ENCODE measurements around the gene NHEJ1. TPM values are rescaled to one million over a fixed set of nuclear protein-coding genes. Genes with fewer than 3 reads are reported as not detected.
A peak's percentile ranks its signal among the peaks of the same experiment; 100 is the strongest.

NHEJ1 gene
- total and polyA plus RNA-seq, 7 experiments from 2014 or later: 11.4 to 32.7 (median 18.5) TPM

GRCh38 chr2:219056176-219056895 is 104.3 kb downstream of the NHEJ1 start:
- no peaks in the 10 kb centered on the region for H3K9me3 Mint-ChIP-seq
- H3K36me3 Mint-ChIP-seq: peaks cover 0 to 5% (median 0%) of the 10 kb centered on the region in 5 donors
- ChIA-PET POLR2A (no interaction called here), CTCF (interaction anchor here (4.9 kb wide), 1 partner anchor 63 kb away, joined by 29 read pairs; no protein-coding TSS in a partner anchor)
- H3K27me3 Mint-ChIP-seq: peaks cover 42 to 62% (median 44%) of the 10 kb centered on the region in 5 donors
- ATAC-seq (no peak), DNase-seq (no peak)
- Histone ChIP-seq H3K27me3 (ENCODE audit: control insufficient read depth in 2 of 2, insufficient read depth in 2 of 2, low read length in 2 of 2) (peaks cover 7 to 15% of the 10 kb centered on the region in 2 donors), H3K36me3 (ENCODE audit: control insufficient read depth in 2 of 3, insufficient read depth in 3 of 3, low read length in 3 of 3) (no peaks in the 10 kb centered on the region), H3K27ac (ENCODE audit: low read depth, low read length) (no peak overlapping the region), H3K4me1 (ENCODE audit: control insufficient read depth in 2 of 2, insufficient read depth in 2 of 2, low read length in 2 of 2) (peaks cover 3 to 27% of the 10 kb centered on the region in 2 donors), H3K9me3 (ENCODE audit: control insufficient read depth in 2 of 3, low read length in 3 of 3) (no peaks in the 10 kb centered on the region), H3K4me3 (ENCODE audit: low read length) (no peak overlapping the region)
- peaks cover 7 to 20% (median 12%) of the 10 kb centered on the region in 7 donors for H3K4me1 Mint-ChIP-seq
- intact Hi-C loops (cut with micrococcal nuclease): loop anchor here in 1 of 2 donors (5.0 kb wide), 3 partner anchors 46 to 74 kb away; no protein-coding TSS in a partner anchor
- H3K27ac Mint-ChIP-seq: no peak overlapping the region
- peak overlapping the region in 3 of 10 donors; percentile 0 to 42 (median 9) for H3K4me3 Mint-ChIP-seq

GRCh38 chr2:219054956-219055903 is 105.4 kb downstream of the NHEJ1 start:
- ATAC-seq: no peak
- no peaks in the 10 kb centered on the region for H3K9me3 ChIP-seq (ENCODE audit: control insufficient read depth in 2 of 3, low read length in 3 of 3)
- Mint-ChIP-seq H3K9me3 (peaks cover 0 to 2% (median 0%) of the 10 kb centered on the region in 11 donors), H3K4me1 (peaks cover 7 to 20% (median 11%) of the 10 kb centered on the region in 7 donors), H3K4me3 (no peak overlapping the region), H3K27me3 (peaks cover 45 to 70% (median 51%) of the 10 kb centered on the region in 5 donors), H3K27ac (no peak overlapping the region), H3K36me3 (peaks cover 0 to 5% (median 0%) of the 10 kb centered on the region in 5 donors)
- ChIA-PET CTCF (interaction anchor here (4.9 kb wide), 1 partner anchor 64 kb away, joined by 29 read pairs; no protein-coding TSS in a partner anchor), POLR2A (no interaction called here)
- H3K27me3 ChIP-seq (ENCODE audit: control insufficient read depth in 2 of 2, insufficient read depth in 2 of 2, low read length in 2 of 2): peaks cover 7 to 12% of the 10 kb centered on the region in 2 donors
- DNase-seq: no peak
- intact Hi-C loops (cut with micrococcal nuclease): loop anchor here in 1 of 2 donors (5.0 kb wide), 3 partner anchors 47 to 73 kb away; no protein-coding TSS in a partner anchor
- H3K4me3 ChIP-seq (ENCODE audit: low read length): no peak overlapping the region
- peaks cover 3 to 26% of the 10 kb centered on the region in 2 donors for H3K4me1 ChIP-seq (ENCODE audit: control insufficient read depth in 2 of 2, insufficient read depth in 2 of 2, low read length in 2 of 2)
- H3K36me3 ChIP-seq (ENCODE audit: control insufficient read depth in 2 of 3, insufficient read depth in 3 of 3, low read length in 3 of 3): no peaks in the 10 kb centered on the region
- no peak overlapping the region for H3K27ac ChIP-seq (ENCODE audit: low read depth, low read length)

GRCh38 chr2:219049282-219049681 is 111.3 kb downstream of the NHEJ1 start:
- Histone ChIP-seq H3K9me3 (ENCODE audit: control insufficient read depth in 2 of 3, low read length in 3 of 3) (no peaks in the 10 kb centered on the region), H3K27ac (ENCODE audit: low read depth, low read length) (no peak overlapping the region), H3K4me3 (ENCODE audit: low read length) (no peak overlapping the region), H3K36me3 (ENCODE audit: control insufficient read depth in 2 of 3, insufficient read depth in 3 of 3, low read length in 3 of 3) (no peaks in the 10 kb centered on the region), H3K27me3 (ENCODE audit: control insufficient read depth in 2 of 2, insufficient read depth in 2 of 2, low read length in 2 of 2) (peaks cover 0 to 4% of the 10 kb centered on the region in 2 donors), H3K4me1 (ENCODE audit: control insufficient read depth in 2 of 2, insufficient read depth in 2 of 2, low read length in 2 of 2) (no peaks in the 10 kb centered on the region)
- H3K9me3 Mint-ChIP-seq: peaks cover 0 to 4% (median 0%) of the 10 kb centered on the region in 11 donors
- H3K27me3 Mint-ChIP-seq: peaks cover 45 to 71% (median 67%) of the 10 kb centered on the region in 5 donors
- H3K36me3 Mint-ChIP-seq: no peaks in the 10 kb centered on the region
- POLR2A ChIA-PET: no interaction called here
- intact Hi-C loops (cut with micrococcal nuclease): no loop called here
- ATAC-seq (no peak), DNase-seq (no peak)
- no peak overlapping the region for H3K4me3 Mint-ChIP-seq
- H3K27ac Mint-ChIP-seq: no peak overlapping the region
- CTCF ChIA-PET: interaction anchor here (1.8 kb wide), 1 partner anchor 8 kb away, joined by 5 read pairs; no protein-coding TSS in a partner anchor
- no peaks in the 10 kb centered on the region for H3K4me1 Mint-ChIP-seq

- CTCF ChIA-PET: no interaction called here
- Mint-ChIP-seq H3K4me3 (no peak overlapping the region), H3K27me3 (peaks cover 53 to 88% (median 80%) of the 10 kb centered on the region in 5 donors), H3K9me3 (peaks cover 0 to 4% (median 0%) of the 10 kb centered on the region in 11 donors), H3K4me1 (peaks cover 5 to 12% (median 9%) of the 10 kb centered on the region in 7 donors), H3K27ac (no peak overlapping the region), H3K36me3 (no peaks in the 10 kb centered on the region)
- POLR2A ChIA-PET: interaction anchor here (0.6 kb wide), 1 partner anchor 322 kb away, joined by 4 read pairs; no protein-coding TSS in a partner anchor
- H3K27ac ChIP-seq (ENCODE audit: low read depth, low read length): no peak overlapping the region
- intact Hi-C loops (cut with micrococcal nuclease): no loop called here
- DNase-seq (peak in 1 of 9 donors; percentile 50), ATAC-seq (no peak)
- H3K9me3 ChIP-seq (ENCODE audit: control insufficient read depth in 2 of 3, low read length in 3 of 3): no peaks in the 10 kb centered on the region
- peaks cover 0 to 8% of the 10 kb centered on the region in 2 donors for H3K27me3 ChIP-seq (ENCODE audit: control insufficient read depth in 2 of 2, insufficient read depth in 2 of 2, low read length in 2 of 2)
- peaks cover 0 to 6% of the 10 kb centered on the region in 2 donors for H3K4me1 ChIP-seq (ENCODE audit: control insufficient read depth in 2 of 2, insufficient read depth in 2 of 2, low read length in 2 of 2)
- no peak overlapping the region for H3K4me3 ChIP-seq (ENCODE audit: low read length)
- no peaks in the 10 kb centered on the region for H3K36me3 ChIP-seq (ENCODE audit: control insufficient read depth in 2 of 3, insufficient read depth in 3 of 3, low read length in 3 of 3)
These were observed 114.6 kb downstream of the NHEJ1 start for GRCh38 chr2:219045937-219046550.

GRCh38 chr2:219042750-219043149 is 117.9 kb downstream of the NHEJ1 start:
- Mint-ChIP-seq H3K9me3 (peaks cover 0 to 6% (median 0%) of the 10 kb centered on the region in 11 donors), H3K4me1 (peaks cover 5 to 16% (median 11%) of the 10 kb centered on the region in 7 donors), H3K36me3 (no peaks in the 10 kb centered on the region), H3K27ac (no peak overlapping the region), H3K4me3 (no peak overlapping the region), H3K27me3 (peaks cover 57 to 80% (median 75%) of the 10 kb centered on the region in 5 donors)
- DNase-seq (no peak), ATAC-seq (no peak)
- peaks cover 0 to 7% of the 10 kb centered on the region in 2 donors for H3K4me1 ChIP-seq (ENCODE audit: control insufficient read depth in 2 of 2, insufficient read depth in 2 of 2, low read length in 2 of 2)
- no peak overlapping the region for H3K27ac ChIP-seq (ENCODE audit: low read depth, low read length)
- no peaks in the 10 kb centered on the region for H3K36me3 ChIP-seq (ENCODE audit: control insufficient read depth in 2 of 3, insufficient read depth in 3 of 3, low read length in 3 of 3)
- no peak overlapping the region for H3K4me3 ChIP-seq (ENCODE audit: low read length)
- peaks cover 0 to 5% (median 0%) of the 10 kb centered on the region in 3 experiments for H3K9me3 ChIP-seq (ENCODE audit: control insufficient read depth in 2 of 3, low read length in 3 of 3)
- intact Hi-C loops (cut with micrococcal nuclease): no loop called here
- CTCF ChIA-PET: no interaction called here
- H3K27me3 ChIP-seq (ENCODE audit: control insufficient read depth in 2 of 2, insufficient read depth in 2 of 2, low read length in 2 of 2): peaks cover 0 to 12% of the 10 kb centered on the region in 2 donors
- POLR2A ChIA-PET: no interaction called here

GRCh38 chr2:219042157-219042556 is 118.5 kb downstream of the NHEJ1 start:
- no peak for ATAC-seq

More at GRCh38 chr2:219042157-219042556, 118.5 kb downstream of the NHEJ1 start:
- ChIA-PET CTCF (interaction anchor here (1.4 kb wide), 1 partner anchor 16 kb away, joined by 3 read pairs; no protein-coding TSS in a partner anchor), POLR2A (no interaction called here)
- Histone ChIP-seq H3K4me1 (ENCODE audit: control insufficient read depth in 2 of 2, insufficient read depth in 2 of 2, low read length in 2 of 2) (peaks cover 0 to 7% of the 10 kb centered on the region in 2 donors), H3K36me3 (ENCODE audit: control insufficient read depth in 2 of 3, insufficient read depth in 3 of 3, low read length in 3 of 3) (no peaks in the 10 kb centered on the region), H3K27me3 (ENCODE audit: control insufficient read depth in 2 of 2, insufficient read depth in 2 of 2, low read length in 2 of 2) (peaks cover 0 to 12% of the 10 kb centered on the region in 2 donors), H3K4me3 (ENCODE audit: low read length) (no peak overlapping the region), H3K27ac (ENCODE audit: low read depth, low read length) (no peak overlapping the region), H3K9me3 (ENCODE audit: control insufficient read depth in 2 of 3, low read length in 3 of 3) (peaks cover 0 to 5% (median 0%) of the 10 kb centered on the region in 3 experiments)
- Mint-ChIP-seq H3K4me1 (peaks cover 5 to 16% (median 11%) of the 10 kb centered on the region in 7 donors), H3K36me3 (no peaks in the 10 kb centered on the region), H3K9me3 (peaks cover 0 to 6% (median 0%) of the 10 kb centered on the region in 11 donors), H3K27ac (no peak overlapping the region), H3K4me3 (peak overlapping the region in 1 of 10 donors; percentile 70), H3K27me3 (peaks cover 58 to 80% (median 75%) of the 10 kb centered on the region in 5 donors)
- intact Hi-C loops (cut with micrococcal nuclease): no loop called here
- no peak for DNase-seq

Data from naive thymus-derived CD4-positive, alpha-beta T cell (primary cell).